ENCODE data around the gene DRC3. TPM values are rescaled to one million over a fixed set of nuclear protein-coding genes. Genes with fewer than 3 reads are reported as not detected.
A peak's percentile ranks its signal among the peaks of the same experiment; 100 is the strongest.

DRC3 gene
- total RNA-seq, 1 experiment from 2014 or later: 0.68 TPM

- Mint-ChIP-seq H3K27ac (no peak overlapping the region), H3K9me3 (no peaks in the 10 kb centered on the region), H3K27me3 (ENCODE audit: low read depth) (no peaks in the 10 kb centered on the region), H3K4me3 (no peak overlapping the region), H3K36me3 (ENCODE audit: insufficient read depth in 1 of 3, low read depth in 3 of 3) (peaks cover 25 to 58% (median 46%) of the 10 kb centered on the region in 3 experiments; a peak in 6 of 7 replicates), H3K4me1 (no peaks in the 10 kb centered on the region)
- WGBS (ENCODE audit: extremely low coverage, insufficient read length, low lambda C conversion rate): no CpG with 5 or more reads among the region's 3 CpGs
- Histone ChIP-seq H3K9ac (ENCODE audit: extremely low read depth, insufficient read length, low read length) (no peak overlapping the region), H2BK12ac (ENCODE audit: insufficient read length, low read depth, low read length) (no peak overlapping the region), H3K4me2 (ENCODE audit: insufficient read depth, insufficient read length, low read length) (no peak overlapping the region), H3T11ph (ENCODE audit: low read length) (no peak overlapping the region), H3K4me1 (ENCODE audit: insufficient read depth, low read length) (no peaks in the 10 kb centered on the region), H3K79me2 (ENCODE audit: insufficient read depth, low read length) (no peaks in the 10 kb centered on the region), H2BK20ac (ENCODE audit: low read depth, low read length, poor library complexity, severe bottlenecking) (no peak overlapping the region), H3K56ac (ENCODE audit: insufficient read length, low read depth, low read length) (no peak overlapping the region), H3K18ac (ENCODE audit: insufficient read length, low read depth, low read length) (no peak overlapping the region), H4K20me1 (ENCODE audit: control insufficient read depth, insufficient read depth, insufficient read length) (no peaks in the 10 kb centered on the region), H3K27ac (ENCODE audit: insufficient read length, low read depth, low read length) (no peak overlapping the region), H4K8ac (replicated peaks; ENCODE audit: insufficient read length, low read depth, low read length) (no peak overlapping the region), H4K5ac (ENCODE audit: insufficient read length, low read depth, low read length) (no peak overlapping the region), H3K23me2 (ENCODE audit: insufficient read length, low read depth, low read length, poor library complexity, severe bottlenecking) (no peaks in the 10 kb centered on the region), H3K27me3 (ENCODE audit: insufficient read depth, low read length) (no peaks in the 10 kb centered on the region), H2BK120ac (ENCODE audit: low read depth, low read length, poor library complexity, severe bottlenecking) (no peak overlapping the region), H2BK15ac (ENCODE audit: low read depth, low read length) (no peak overlapping the region), H3K14ac (ENCODE audit: insufficient read depth, low read length) (no peak overlapping the region), H3K4ac (ENCODE audit: low read depth, low read length) (no peak overlapping the region), H2BK5ac (ENCODE audit: insufficient read length, low read length) (no peak overlapping the region), H3K9me3 (ENCODE audit: control insufficient read depth, low read depth, low read length) (no peaks in the 10 kb centered on the region), H2AK5ac (ENCODE audit: insufficient read length, low read length) (no peak overlapping the region), H3K79me1 (ENCODE audit: insufficient read depth, low read depth, low read length, poor library complexity, severe bottlenecking) (no peaks in the 10 kb centered on the region), H2AFZ (ENCODE audit: low read length) (no peak overlapping the region), H4K91ac (ENCODE audit: insufficient read length, low read depth, low read length) (no peak overlapping the region), H3K23ac (ENCODE audit: insufficient read length, low read depth, low read length) (no peak overlapping the region)
- 0 out of 3 replicates have a peak, but pooled peaks have one; percentile 16 for TF ChIP-seq CTCF (conservative IDR thresholded peaks at IDR 0.05)
- DNase-seq: no peak
Observed at GRCh38 chr17:18056214-18056613, 83.6 kb downstream of the DRC3 start.
